Right ventricle myocardium superior (tissue), 1 donor: ENCODE results near the gene PTPRN2. TPM values are rescaled to one million over a fixed set of nuclear protein-coding genes. Genes with fewer than 3 reads are reported as not detected.
"Not testable (repeated sequence)": the region's sequence is repeated elsewhere in the genome, so short reads cannot be mapped to it uniquely, and the experiment has no call there.

Experiments
- ATAC-seq: fragments of 200-7000 bp; cut with Tn5 transposase; one replicate; pipeline ENCODE4 v1.9.1; 2020; ENCODE audit warnings: mild to moderate bottlenecking; ENCODE audit not compliant: poor library complexity
- DNase-seq: peaks from one replicate; pipeline ENCODE4 v3.0.0-alpha.2; 2020
- intact Hi-C: fragments of 100-400 bp; cut with DNase I; formaldehyde crosslinking; loops from one replicate; pipeline ENCODE4 v1.11.2; 2022
- total RNA-seq: library from RNA; stranded (reverse); fragmentation: NEBNext Ultra II Directional; extraction: Animal tissue kit (Norgen Biotek cat#: 25700); gene quantifications from one replicate; pipeline ENCODE4 v1.2.1, GENCODE V29; 2021
- donor health status: DM: no; HTN: yes; CAD: no; lungs with severe emphysema.

Gene PTPRN2
- total RNA-seq, 1 donor from 2014 or later = 1.2 TPM

DNA sequence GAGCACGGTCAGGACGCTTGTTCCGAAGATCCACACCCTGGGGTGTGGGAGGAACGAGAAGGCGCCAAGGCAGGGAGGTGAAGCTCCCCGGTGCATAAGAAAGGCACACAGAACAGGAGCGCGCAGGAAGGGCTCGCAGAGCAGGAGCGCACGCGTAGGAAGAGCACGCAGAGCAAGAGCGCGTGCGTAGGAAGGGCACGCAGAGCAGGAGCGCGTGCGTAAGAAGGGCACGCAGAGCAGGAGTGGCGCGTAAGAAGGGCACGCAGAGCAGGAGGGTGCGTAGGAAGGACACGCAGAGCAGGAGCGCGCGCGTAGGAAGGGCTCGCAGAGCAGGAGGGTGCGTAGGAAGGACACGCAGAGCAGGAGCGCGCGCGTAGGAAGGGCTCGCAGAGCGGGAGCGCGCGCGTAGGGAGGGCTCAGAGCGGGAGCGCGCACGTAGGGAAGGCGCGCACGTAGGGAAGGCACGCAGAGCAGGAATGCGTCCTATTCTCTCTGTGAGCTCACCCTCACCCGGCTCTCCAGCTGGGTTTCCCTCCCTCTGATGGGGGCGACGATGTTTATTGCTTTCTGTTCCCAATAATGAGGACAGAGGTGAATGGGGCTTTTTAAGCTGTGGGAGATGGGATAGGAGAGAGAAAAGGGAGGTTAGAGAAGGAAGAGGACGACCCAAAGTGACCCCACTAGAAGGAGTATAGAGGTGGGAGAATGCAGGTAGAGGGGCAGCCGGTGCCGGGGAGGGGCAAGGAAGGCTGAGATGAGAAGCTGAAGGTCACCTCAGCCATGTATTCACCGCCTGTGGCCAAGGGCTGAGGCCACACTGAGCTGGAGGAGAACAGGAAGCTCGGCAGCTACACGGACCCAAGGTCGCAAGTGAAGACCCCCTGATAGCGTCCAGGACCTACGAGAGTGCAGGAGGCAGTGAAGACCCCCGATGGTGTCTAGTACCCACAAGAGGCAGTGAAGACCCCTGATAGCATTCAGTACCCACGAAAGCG lies 423.2 kb downstream of the PTPRN2 start:
- no peak for DNase-seq
- intact Hi-C loops = no loop called here
- no peak for ATAC-seq

DNA sequence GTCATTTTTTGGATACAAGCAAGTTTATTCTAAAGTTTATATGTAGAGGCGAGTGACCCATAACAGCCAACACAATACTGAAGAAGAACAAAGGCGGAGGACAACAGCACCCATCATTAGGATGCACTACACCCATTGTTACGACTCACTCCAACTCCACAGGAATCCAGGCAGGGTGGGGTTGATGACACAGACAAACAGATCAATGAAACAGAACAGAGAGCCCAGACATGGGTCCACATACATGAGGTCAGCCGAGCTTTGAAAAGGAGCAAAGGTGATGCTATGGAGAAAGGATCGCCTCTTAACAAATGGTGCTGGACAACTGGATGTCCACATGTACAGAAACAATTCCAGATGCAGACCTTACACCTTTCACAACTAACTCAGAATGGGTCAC lies 426.4 kb downstream of the PTPRN2 start:
- ATAC-seq = no peak
- intact Hi-C loops = no loop called here
- no peak for DNase-seq

DNA sequence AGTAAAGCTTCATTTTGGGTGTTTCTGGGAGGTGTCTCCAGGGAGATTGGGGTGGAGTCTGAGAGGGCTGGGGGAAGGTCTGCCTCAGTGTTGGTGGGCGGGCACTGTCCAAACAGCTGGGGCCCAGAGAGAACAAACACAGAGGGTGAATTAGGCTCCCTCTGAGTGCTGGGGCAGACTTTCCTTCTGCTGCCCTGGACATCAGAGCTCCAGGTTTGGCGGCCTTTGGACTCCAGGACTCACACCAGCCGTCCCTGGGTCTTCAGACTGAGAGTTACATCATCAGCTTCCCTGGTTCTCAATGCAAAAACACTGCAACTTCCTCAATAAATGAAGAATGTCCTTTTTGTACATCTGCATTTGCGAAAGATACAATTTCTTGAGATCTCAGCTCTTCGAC lies 427.4 kb downstream of the PTPRN2 start:
- ATAC-seq (no peak), DNase-seq (no peak)
- intact Hi-C loops = no loop called here

DNA sequence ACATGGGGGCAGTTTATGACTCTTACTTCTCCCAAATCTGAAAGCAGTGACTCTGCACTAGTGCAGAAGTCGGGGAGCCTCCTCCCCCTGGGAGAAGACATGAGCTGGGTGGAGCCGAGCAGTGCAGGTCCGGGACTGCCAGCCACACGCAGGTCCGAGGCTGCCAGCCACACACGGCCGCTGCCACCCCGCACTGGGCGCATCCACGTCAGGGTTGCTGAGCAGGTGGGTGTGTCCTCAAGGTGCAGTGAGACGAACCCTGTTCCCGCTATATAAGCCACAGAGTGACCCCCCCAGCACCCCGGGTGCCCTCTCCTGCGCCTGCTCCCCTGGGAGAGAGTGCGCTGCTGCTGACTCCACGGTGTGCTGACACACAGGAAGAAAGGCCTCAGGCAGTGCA lies 430.2 kb downstream of the PTPRN2 start:
- intact Hi-C loops = no loop called here
- ATAC-seq (no peak), DNase-seq (no peak)

DNA sequence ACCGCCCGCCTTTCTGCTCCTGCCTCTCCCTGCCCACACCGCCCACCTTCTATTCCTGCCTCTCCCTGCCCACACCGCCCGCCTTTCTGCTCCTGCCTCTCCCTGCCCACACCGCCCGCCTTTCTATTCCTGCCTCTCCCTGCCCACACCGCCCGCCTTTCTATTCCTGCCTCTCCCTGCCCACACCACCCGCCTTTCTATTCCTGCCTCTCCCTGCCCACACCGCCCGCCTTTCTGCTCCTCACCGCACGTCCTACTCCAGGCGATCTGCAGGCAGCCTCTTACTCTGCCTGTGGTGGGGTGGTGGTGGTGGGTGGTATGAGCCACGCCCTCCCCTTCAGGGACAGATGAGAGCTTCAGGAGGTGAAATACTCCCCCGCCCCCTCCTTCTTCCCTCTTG lies 436.4 kb downstream of the PTPRN2 start:
- ATAC-seq, intact Hi-C loops, DNase-seq: not testable (repeated sequence)

DNA sequence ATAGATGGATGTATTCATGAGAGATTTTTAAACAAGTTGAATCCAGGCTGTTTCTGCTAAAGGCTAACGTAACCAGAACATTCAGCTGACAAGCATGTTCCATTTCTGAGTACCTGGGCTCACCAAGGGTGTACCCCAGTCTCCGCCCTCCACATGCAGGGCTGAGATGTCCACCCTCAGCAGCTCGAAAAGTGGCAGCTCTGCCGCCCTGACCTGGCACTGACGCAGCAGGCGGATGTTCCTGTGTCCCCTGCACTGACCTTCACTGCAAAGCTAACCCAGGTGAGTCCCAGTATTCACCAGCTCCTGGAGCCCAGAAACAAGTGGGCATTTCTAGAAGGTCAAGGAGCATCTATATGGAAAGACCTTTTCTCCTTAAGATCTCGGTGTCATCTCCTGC lies 437.4 kb downstream of the PTPRN2 start:
- ATAC-seq = no peak
- DNase-seq = no peak
- intact Hi-C loops = no loop called here

DNA sequence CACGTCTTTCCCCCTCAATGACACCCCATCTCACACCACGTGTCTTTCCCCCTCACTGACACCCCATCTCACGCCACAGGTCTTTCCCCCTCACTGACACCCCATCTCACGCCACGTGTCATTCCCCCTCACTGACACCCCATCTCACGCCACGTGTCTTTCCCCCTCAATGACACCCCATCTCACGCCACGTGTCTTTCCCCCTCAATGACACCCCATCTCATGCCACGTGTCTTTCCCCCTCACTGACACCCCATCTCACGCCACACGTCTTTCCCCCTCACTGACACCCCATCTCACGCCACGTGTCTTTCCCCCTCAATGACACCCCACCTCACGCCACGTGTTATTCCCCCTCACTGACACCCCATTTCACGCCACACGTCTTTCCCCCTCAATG lies 440.2 kb downstream of the PTPRN2 start:
- intact Hi-C loops, ATAC-seq, DNase-seq: not testable (repeated sequence)

DNA sequence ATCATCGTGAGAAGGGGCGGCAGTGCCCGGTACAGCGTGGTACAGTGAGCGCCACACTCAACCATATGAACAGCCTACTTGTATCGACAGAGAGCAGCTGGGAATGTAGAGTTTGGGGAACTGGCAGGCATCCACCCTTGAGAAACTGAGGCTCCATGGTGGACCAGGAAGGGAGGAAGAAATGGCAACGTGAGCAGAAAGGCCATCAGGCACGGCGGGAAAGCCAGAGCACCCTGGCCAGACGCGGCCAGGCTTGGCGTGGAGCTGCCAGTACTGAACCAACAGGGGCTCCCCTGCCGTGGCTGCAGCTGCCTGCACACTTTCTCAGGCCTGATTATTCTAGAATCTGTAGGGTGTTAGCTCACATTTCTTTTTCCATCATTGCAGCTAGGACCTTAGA lies 442.3 kb downstream of the PTPRN2 start:
- no peak for DNase-seq
- intact Hi-C loops = no loop called here
- no peak for ATAC-seq

DNA sequence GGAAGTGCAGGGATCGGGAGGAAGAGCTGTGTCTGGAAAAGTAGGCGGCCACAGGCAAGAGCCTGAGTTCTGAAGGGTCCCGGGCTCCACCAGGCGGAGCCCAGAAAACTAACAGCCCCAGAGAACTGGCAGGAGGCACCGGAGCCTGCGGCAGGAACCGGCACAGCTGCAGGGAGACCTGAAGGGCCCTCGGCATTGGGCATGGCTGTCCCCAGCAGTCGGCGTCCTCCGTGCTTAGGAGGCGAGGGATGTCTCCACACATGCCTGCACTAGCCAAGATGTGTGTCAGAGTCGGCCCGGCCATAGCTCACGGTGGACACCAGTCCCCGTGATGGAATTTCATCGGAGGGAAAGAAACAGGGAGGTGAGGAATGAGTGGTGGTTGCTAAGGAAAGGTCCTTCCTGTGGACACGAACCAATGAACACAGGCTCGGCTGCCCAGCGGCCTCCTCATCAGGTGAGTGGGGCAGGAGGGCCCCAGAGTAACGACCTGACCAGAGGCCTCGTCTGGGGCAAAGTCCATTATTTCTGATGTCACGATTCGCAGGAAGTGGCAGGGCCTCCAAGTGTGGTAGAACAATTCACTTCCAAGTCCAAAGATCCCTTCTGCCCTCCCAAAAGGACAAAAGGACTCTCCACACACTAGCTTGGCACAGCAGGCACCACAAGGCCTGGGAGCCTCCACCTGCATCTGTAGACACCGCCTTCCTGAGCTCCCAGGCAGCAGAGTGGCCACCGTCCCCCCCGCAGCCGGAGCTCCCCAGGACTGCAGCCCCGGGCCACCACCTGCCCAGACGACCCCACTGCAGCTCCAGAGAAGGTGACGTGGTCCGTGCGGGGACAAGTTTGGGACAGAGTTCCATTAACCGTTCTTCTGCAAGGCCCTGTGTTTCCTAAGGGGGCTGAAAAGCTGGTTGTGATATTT lies 444.2 kb downstream of the PTPRN2 start:
- ATAC-seq = no peak
- intact Hi-C loops = no loop called here
- no peak for DNase-seq

DNA sequence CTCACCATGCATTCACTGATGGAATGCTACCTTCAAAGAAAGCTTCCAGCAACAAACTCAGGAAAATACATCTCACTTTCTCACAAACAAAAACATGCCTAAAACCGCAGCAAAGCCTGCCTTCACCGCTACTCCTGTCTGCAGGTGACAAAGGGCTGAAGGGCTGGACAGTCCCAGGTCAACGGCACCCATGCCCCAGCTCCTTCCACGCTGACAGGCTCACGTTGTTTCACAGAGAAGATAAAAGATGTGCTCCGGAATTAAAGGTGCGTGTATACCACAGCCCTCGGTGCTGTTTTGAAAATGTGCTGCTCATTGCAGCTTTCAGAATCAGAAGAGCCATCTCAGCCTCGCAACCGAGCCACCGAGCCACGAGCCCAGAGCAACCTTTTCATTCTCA lies 445.0 kb downstream of the PTPRN2 start:
- ATAC-seq = no peak
- no peak for DNase-seq

DNA sequence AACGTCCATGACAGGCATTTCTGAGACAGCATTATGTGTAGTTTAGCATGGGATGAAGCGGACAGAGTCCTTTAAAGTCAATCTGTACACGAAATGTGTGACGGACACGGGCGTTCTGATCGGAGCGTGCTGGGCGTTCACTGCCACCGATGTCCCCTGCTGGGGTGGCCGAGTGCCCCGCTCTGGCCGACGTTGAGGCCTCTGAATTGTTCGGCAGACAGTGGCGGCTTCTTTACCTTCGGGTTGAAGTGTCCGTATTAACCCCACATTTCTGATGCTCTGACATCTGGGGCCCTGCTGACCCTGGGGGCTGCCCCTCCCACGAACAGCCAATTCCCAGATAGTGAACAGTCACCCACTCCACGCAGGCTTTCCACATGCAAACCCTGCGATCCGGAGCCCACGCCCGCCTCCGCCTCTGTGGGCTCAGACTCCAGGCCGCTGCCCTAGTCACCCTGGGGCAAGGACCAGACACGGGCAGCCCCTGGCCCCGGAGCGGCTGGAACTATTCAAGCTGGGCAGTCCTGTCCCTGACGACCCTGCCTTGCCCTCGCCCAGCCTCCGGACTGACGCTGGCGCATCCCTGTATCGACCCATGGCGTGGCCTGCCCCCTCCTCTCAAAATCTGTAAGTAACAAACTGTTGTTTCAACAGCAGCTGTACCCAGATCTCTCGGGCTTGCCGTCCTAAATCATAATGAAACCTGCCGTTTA lies 445.7 kb downstream of the PTPRN2 start:
- DNase-seq (no peak), ATAC-seq (no peak)
- intact Hi-C loops = no loop called here

More for the DNA sequence above, 445.0 kb downstream of the PTPRN2 start:
- intact Hi-C loops = no loop called here

DNA sequence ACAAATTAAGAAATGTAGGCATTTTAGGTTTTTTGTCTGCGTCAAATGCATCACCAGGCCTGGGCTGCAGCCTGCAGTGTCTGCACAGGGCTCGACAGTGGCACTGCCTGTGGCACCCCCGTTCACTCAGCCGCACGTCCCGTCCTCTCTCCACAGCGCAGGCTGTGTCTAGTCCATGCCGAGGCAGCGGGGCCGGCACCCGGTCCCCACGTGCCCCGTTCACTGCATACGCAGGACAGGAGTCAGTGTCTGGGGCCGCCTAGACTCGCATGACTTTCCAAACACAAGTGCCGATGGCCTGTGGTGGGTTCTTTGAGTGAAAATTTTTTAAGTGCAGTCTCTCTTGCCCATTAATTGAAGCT lies 446.4 kb downstream of the PTPRN2 start:
- intact Hi-C loops = no loop called here
- ATAC-seq (no peak), DNase-seq (no peak)

DNA sequence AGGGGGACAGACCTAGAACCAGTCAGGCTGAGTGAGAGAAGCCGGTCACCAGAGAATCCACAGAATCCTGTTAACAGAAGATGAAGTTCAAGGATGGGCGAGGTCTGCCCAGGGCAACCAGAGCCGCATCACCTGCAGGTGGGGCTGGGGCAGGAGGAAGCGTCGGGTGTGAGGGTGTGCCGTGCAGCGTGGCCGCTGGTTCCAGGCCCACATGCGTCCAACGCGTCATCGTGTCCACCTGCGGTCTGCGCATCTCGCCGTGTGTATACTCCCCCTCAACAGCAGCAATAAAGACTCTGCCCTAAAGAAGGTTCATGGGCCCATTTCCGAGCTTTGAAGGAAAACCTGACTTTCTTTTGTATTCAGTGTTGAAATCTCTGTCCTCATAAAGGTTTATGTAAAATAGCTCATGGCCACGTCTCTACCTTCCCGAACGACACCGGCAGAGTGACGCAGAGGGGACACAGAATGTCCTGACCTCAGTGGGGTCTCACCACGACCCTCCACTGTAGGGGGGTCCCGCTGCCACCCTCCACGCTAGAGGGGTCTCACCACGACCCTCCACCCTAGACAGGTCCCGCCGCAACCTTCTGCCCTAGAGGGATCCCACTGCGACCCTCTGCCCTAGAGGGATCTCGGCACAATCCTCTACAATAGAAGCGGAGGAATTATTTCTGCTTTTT lies 446.9 kb downstream of the PTPRN2 start:
- intact Hi-C loops = no loop called here
- no peak for ATAC-seq
- DNase-seq = no peak

DNA sequence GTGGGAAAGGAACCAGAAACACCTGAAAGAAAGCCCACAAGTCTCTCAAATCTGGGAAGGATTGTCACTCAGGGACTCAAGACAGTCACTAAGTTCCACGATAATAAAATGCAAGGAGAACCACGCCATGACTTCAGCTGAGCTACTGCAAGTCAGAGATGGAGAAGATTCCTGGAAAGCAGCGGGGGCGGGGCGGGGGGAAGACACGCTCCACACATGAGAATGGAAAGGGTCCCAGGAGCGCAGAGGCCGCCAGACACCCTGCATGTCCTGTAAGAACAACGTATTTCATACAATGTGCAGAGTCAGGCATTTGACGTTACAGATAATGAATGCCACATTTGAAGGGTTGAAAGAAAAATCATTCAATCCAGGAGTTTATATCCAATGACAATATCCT lies 448.1 kb downstream of the PTPRN2 start:
- DNase-seq = no peak
- ATAC-seq = no peak
- intact Hi-C loops = no loop called here

DNA sequence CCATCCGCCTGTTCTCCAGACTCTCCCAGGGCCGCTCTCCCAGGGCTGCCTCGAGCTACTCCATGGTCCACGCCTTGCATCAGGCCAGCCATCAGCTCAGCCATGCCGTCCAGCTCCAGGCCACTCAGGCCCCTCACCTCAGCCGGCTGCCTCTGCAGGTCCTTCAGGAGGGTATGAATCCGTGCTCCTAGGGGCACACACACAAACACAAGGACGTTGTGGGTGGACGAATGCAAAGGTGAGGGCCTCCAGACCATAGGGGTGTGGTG lies 449.4 kb downstream of the PTPRN2 start:
- intact Hi-C loops = no loop called here
- DNase-seq (no peak), ATAC-seq (no peak)

DNA sequence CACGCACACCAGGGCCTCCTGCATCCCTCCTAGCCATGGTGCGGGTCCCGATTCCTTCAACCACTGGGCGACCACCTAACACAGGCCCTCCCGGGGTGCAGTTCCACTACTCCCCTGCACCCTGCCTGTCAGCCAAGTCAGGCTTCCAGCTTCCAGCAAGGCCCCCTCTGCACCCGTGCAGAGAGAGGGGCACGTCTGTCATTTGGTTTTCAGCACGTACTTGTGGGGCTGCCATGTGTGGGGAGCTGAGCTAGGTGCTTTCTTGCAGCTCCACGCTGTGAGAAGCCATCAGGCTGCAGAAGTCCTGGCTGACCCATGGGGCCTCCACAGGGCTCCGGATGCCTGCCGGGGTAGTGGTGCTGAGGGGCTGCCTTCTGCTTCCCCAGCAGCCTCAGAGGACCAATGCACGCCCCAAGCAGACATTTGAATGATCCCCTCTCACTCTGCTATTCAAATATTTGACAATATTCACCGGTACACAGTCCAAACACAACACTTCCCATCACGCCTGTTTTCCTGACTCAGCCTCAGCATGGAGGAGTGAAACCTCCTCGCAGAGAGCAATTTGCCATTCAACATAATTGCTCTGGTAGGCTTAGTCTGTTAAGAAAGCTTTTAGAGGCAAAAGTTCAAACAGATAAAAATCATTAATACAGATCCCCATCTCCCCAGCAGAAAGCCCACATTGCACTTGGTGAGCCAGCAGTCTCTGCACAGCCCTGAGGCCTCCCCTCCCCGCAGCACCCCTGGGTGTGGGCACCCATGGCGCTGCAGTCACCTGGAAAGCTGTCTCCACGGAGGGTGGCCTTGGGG lies 449.9 kb downstream of the PTPRN2 start:
- intact Hi-C loops = no loop called here
- DNase-seq (no peak), ATAC-seq (no peak)

DNA sequence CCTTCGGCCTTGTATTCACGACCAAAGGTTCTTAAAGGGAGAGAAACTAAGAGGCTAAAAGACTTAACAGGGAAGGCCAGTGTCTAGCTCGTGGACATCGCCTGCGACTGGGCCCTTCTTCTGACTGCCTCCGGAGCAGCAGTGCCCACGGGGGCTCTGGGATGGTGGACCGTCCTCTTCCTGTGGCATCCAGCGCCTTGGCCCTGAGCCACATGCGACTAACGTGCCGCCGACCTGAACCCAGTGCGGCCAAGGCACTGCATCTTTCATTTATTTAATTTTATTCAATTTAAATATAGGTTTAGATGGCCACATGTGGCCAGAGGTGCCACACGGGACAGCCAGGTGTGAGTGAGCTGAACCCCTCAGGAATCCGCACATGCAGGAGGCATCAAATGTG lies 451.7 kb downstream of the PTPRN2 start:
- intact Hi-C loops = no loop called here
- DNase-seq = no peak
- ATAC-seq = no peak

DNA sequence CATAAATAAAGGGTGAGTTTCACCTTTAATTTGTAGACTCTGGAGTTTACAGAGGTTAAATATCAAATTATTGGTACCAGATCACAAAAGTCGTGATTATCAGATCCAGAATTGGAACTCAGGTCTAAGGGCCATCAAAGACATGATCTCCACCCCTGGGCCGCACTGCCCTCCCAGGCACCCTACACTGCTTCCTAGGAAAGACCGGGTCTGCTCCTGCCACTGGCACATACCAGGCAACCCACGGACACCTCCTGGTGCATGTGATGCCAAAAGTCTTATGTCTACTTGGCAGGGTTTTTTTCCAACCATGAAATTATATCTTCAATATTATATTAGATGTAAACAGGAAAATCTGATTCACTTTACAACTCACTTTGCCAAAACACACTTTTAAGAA lies 452.8 kb downstream of the PTPRN2 start:
- DNase-seq = no peak
- no peak for ATAC-seq
- intact Hi-C loops = no loop called here
